HepG2 (cell line): Measurements from ENCODE around the gene CLPTM1L. TPM values are rescaled to one million over a fixed set of nuclear protein-coding genes. Genes with fewer than 3 reads are reported as not detected.

Source experiments
- ATAC-seq: fragments of 200-7000 bp; cut with Tn5 transposase; 3 replicates; pipeline ENCODE4 v1.9.1; 2020; ENCODE audit warnings: mild to moderate bottlenecking, moderate library complexity
- BruUV-seq: library from RNA; stranded (reverse); fragments of 400-500 nt; replicated peaks from 2 replicates; lab custom pipeline; 2021; lab: Mats Ljungman, UMichigan
- CTCF ChIA-PET: fragments of 300-600 bp; formaldehyde crosslinking; extraction: SDS; loops from one replicate; lab custom pipeline; 2021; ENCODE audit warnings: low total read pairs, inconsistent platforms, low intra/inter-chr PET ratio; lab: Yijun Ruan, JAX
- POLR2A ChIA-PET: fragments of 350-600 bp; sonication (Branson Sonifier 250); formaldehyde crosslinking; loops from one replicate; lab custom pipeline; 2020; ENCODE audit warnings: antibody characterized with exemption, inconsistent platforms; lab: Yijun Ruan, JAX
- DNase-seq: peaks from one replicate; pipeline ENCODE4 v3.0.0-alpha.2; 2015; ENCODE audit warnings: low spot score
- FAIRE-seq: peaks from 3 replicates; lab custom pipeline; 2011; peaks lifted over from hg19 to GRCh38; lab: Jason Lieb, UNC
- H2AFZ ChIP-seq: one replicate; pipeline ENCODE4 v1.6.1; 2011; ENCODE audit warnings: low read length, inconsistent platforms
- H3K27ac ChIP-seq: fragments of 300-600 bp; 3 replicates; pipeline ENCODE4 v1.8.0; 2011; ENCODE audit warnings: mixed run types, mild to moderate bottlenecking, mixed read lengths, low read length, inconsistent platforms; ENCODE audit not compliant: insufficient read depth; ENCODE audit errors: extremely low read length
- H3K27me3 ChIP-seq, 2 experiments: fragments of 200-600 bp in 1 of 2; 2 replicates in 1 of 2; 3 replicates in 1 of 2; pipeline versions ENCODE4 v1.6.0 to v1.8.0; 2011; ENCODE audit warnings: low read length in 2 of 2, mild to moderate bottlenecking in 2 of 2, moderate library complexity in 2 of 2, inconsistent platforms in 1 of 2; ENCODE audit not compliant: insufficient read depth in 2 of 2, control insufficient read depth in 1 of 2
- H3K36me3 ChIP-seq, 2 experiments: fragments of 200-600 bp in 1 of 2; replicated peaks in 1 of 2; 2 replicates in 1 of 2; 3 replicates in 1 of 2; pipeline versions ENCODE4 v1.5.1 to v1.8.0; 2011; ENCODE audit warnings: low read length in 2 of 2, inconsistent platforms in 1 of 2; ENCODE audit not compliant: insufficient read depth in 2 of 2, control insufficient read depth in 1 of 2
- H3K4me1 ChIP-seq: 2 replicates; pipeline ENCODE4 v1.5.1; 2012; ENCODE audit warnings: low read length, inconsistent platforms; ENCODE audit not compliant: insufficient read depth
- H3K4me2 ChIP-seq: 2 replicates; pipeline ENCODE4 v1.6.0; 2011; ENCODE audit warnings: low read depth, low read length, inconsistent platforms
- H3K4me3 ChIP-seq, 3 experiments: fragments of 200-600 bp in 1 of 3; sonication (generic), shearing (Covaris generic) in 1 of 3; replicated peaks in 1 of 3; 2 replicates each; pipeline ENCODE4 v1.5.1; 2011 to 2016; ENCODE audit warnings: low read length in 3 of 3, inconsistent platforms in 2 of 3, low read depth in 2 of 3, mild to moderate bottlenecking in 2 of 3, control low read depth in 1 of 3, mixed read lengths in 1 of 3; ENCODE audit not compliant: insufficient read depth in 1 of 3
- H3K79me2 ChIP-seq: one replicate; pipeline ENCODE4 v1.6.1; 2011; ENCODE audit warnings: low read length, inconsistent platforms; ENCODE audit not compliant: insufficient read depth
- H3K9ac ChIP-seq: 2 replicates; pipeline ENCODE4 v1.6.0; 2011; ENCODE audit warnings: mild to moderate bottlenecking, low read depth, low read length, inconsistent platforms; ENCODE audit not compliant: insufficient read depth
- H3K9me3 ChIP-seq: 2 replicates; pipeline ENCODE4 v1.5.1; 2012; ENCODE audit warnings: mild to moderate bottlenecking, low read length
- H4K20me1 ChIP-seq: 2 replicates; pipeline ENCODE4 v1.6.0; 2011; ENCODE audit warnings: inconsistent platforms, mild to moderate bottlenecking, low read length, moderate library complexity; ENCODE audit not compliant: insufficient read depth
- ELF1 ChIP-seq: sonication (generic); formaldehyde crosslinking; IDR thresholded peaks from 2 replicates; pipeline ENCODE4 v1.4.0; 2020; ENCODE audit warnings: missing genetic modification reagents
- FOSL1 ChIP-seq: sonication (generic); formaldehyde crosslinking; IDR thresholded peaks from 2 replicates; pipeline ENCODE4 v1.9.0; 2021; ENCODE audit warnings: missing genetic modification reagents, borderline replicate concordance
- HCFC1 ChIP-seq: fragments of 150-350 bp; IDR thresholded peaks from 2 replicates; pipeline ENCODE4 v1.6.1; 2014; ENCODE audit warnings: low read depth, low read length
- ISL2 ChIP-seq: sonication (generic); formaldehyde crosslinking; IDR thresholded peaks from 2 replicates; pipeline ENCODE4 v1.5.0; 2020; ENCODE audit warnings: missing genetic modification reagents
- KLF12 ChIP-seq: sonication (generic); formaldehyde crosslinking; IDR thresholded peaks from 2 replicates; pipeline ENCODE4 v1.4.0; 2020; ENCODE audit warnings: missing genetic modification reagents, borderline replicate concordance
- PBX2 ChIP-seq: IDR thresholded peaks from 2 replicates; pipeline ENCODE4 v1.6.1; 2016; ENCODE audit warnings: control low read depth
- RAD21 ChIP-seq: fragments of 450-650 bp; formaldehyde crosslinking; IDR thresholded peaks from 2 replicates; pipeline ENCODE4 v1.5.0; 2020; ENCODE audit warnings: mild to moderate bottlenecking
- RFX3 ChIP-seq: IDR thresholded peaks from 2 replicates; pipeline ENCODE4 v1.6.1; 2016; ENCODE audit warnings: missing biosample characterization, missing genetic modification reagents
- ZNF24 ChIP-seq: fragments of 450-650 bp; IDR thresholded peaks from 2 replicates; pipeline ENCODE4 v1.6.1; 2017; ENCODE audit warnings: antibody characterized with exemption, mild to moderate bottlenecking
- ZNF879 ChIP-seq: sonication (generic); formaldehyde crosslinking; IDR thresholded peaks from 2 replicates; pipeline ENCODE4 v1.8.1; 2023; ENCODE audit warnings: missing genetic modification reagents
- ZSCAN22 ChIP-seq: sonication (generic); formaldehyde crosslinking; IDR thresholded peaks from 2 replicates; pipeline ENCODE4 v1.4.0; 2020; ENCODE audit warnings: mild to moderate bottlenecking, missing genetic modification reagents
- WGBS: methylation state at CpG from one replicate; pipeline ENCODE4 v1.1.6; 2017; ENCODE audit warnings: low lambda C conversion rate; 5-methylcytosine and 5-hydroxymethylcytosine counted together
- in situ Hi-C: cut with HindIII; loops from 2 replicates; pipeline ENCODE4 v1.10.0; 2017; ENCODE audit warnings: low pct_unique_long_range_greater_than_20kb; ENCODE audit not compliant: extremely low pct_ligation_motif_present
- intact Hi-C: fragments of 100-400 bp; cut with micrococcal nuclease; formaldehyde crosslinking; loops from one replicate; pipeline ENCODE4 v1.10.0; 2022; ENCODE audit not compliant: unreplicated experiment
- polyA plus RNA-seq, 8 experiments: library from polyadenylated mRNA; depleted of rRNA in 3 of 8; stranded (reverse) in 7 of 8; unstranded in 1 of 8; fragments of >200 nt; fragmentation: Illumina TruSeq in 4 of 8; extraction: Trizol in 4 of 8; gene quantifications; 2 replicates each; pipeline versions ENCODE4 v1.2.1 to v1.2.3, GENCODE V29; 2011 to 2016; ENCODE audit warnings: low read depth in 4 of 8, missing spikeins in 1 of 8, mixed read lengths in 1 of 8; ENCODE audit not compliant: insufficient read depth in 1 of 8
- total RNA-seq, 5 experiments: library from RNA; depleted of rRNA; stranded (reverse); fragments of >200 nt; fragmentation: Illumina TruSeq; extraction: Trizol; gene quantifications; 2 replicates each; pipeline ENCODE4 v1.2.3, GENCODE V29; 2016; ENCODE audit warnings: low read depth in 1 of 5
- TF ChIP-seq, protein P1 (sequence below): IDR thresholded peaks from 2 replicates; pipeline ENCODE4 v1.6.1; 2016; ENCODE audit warnings: missing genetic modification reagents, missing compliant biosample characterization
- TF ChIP-seq, protein P2 (sequence below): sonication (generic); formaldehyde crosslinking; IDR thresholded peaks from 2 replicates; pipeline ENCODE4 v1.5.1; 2020; ENCODE audit warnings: missing genetic modification reagents, mild to moderate bottlenecking, borderline replicate concordance

The CLPTM1L gene
- total and polyA plus RNA-seq, 2 of the 13 experiments (the other 11 are each of a cell fraction or from before 2014, with no cell fraction given), result 80.3 to 124 TPM

- Histone ChIP-seq H4K20me1 (no peaks in the 10 kb centered on the region), H3K4me1 (no peaks in the 10 kb centered on the region), H3K9me3 (no peaks in the 10 kb centered on the region), H3K4me3 (no peak overlapping the region), H3K9ac (no peak overlapping the region), H3K27me3 (peaks cover 1 to 35% of the 10 kb centered on the region in 2 experiments), H3K36me3 (no peaks in the 10 kb centered on the region), H3K4me2 (no peak overlapping the region), H3K79me2 (no peaks in the 10 kb centered on the region), H2AFZ (no peak overlapping the region), H3K27ac (no peak overlapping the region)
- in situ Hi-C loops (no loop called here), intact Hi-C loops (no loop called here)
- FAIRE-seq (no peak), DNase-seq (no peak), ATAC-seq (no peak)
- BruUV-seq, result no TSS peak
- TF ChIP-seq KLF12 (CRISPR knock-in tag) (no peak), FOSL1 (no peak)
- TF ChIP-seq, protein P1, sequence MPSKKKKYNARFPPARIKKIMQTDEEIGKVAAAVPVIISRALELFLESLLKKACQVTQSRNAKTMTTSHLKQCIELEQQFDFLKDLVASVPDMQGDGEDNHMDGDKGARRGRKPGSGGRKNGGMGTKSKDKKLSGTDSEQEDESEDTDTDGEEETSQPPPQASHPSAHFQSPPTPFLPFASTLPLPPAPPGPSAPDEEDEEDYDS (CRISPR knock-in tag), result no peak
- TF ChIP-seq, protein P2, sequence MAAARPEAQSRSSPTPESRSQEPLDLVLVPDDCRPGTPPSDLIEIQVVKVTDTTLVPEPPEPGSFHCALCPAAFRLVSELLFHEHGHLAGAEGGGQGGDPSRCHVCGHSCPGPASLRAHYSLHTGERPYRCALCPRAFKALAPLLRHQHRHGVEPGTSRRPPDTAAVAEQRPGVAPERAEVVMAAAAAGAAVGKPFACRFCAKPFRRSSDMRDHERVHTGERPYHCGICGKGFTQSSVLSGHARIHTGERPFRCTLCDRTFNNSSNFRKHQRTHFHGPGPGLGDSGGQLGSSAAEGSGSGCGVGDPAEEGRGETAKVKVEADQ (CRISPR knock-in tag), result no peak
- 5% methylated on average over 2 of the region's 2 CpGs for WGBS
- CTCF ChIA-PET, result no interaction called here
- POLR2A ChIA-PET, result no interaction called here
These were observed 40.9 kb downstream of the CLPTM1L start for GRCh38 chr5:1304033-1304432.

DNA sequence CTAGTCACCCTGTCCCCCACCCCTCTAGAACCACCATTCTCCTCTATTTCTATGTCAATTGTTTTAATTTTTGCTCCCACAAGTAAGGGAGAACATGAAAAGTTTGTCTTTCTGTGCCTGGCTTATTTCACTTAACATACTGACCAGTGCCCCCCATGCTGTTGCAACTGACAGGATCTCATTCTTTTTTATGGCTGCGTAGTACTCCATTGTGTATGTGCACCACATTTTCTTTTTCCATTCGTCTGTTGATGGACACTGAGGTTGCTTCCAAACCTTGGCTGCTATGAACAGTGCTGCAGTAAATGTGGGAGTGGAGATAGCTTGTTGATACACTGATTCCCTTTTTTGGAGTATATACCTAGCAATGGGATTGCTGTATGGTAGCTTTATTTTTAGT is 42.6 kb downstream of the CLPTM1L start:
- no peak overlapping the region for H3K4me3 ChIP-seq
- ChIA-PET POLR2A (no interaction called here), CTCF (no interaction called here)
- intact Hi-C loops, result no loop called here
- no peaks in the 10 kb centered on the region for H4K20me1 ChIP-seq
- H3K4me2 ChIP-seq, result no peak overlapping the region
- no peak overlapping the region for H2AFZ ChIP-seq
- ATAC-seq, result no peak
- peaks cover 5 to 42% of the 10 kb centered on the region in 2 experiments for H3K27me3 ChIP-seq
- no peak overlapping the region for H3K9ac ChIP-seq
- no peaks in the 10 kb centered on the region for H3K9me3 ChIP-seq
- H3K27ac ChIP-seq, result no peak overlapping the region
- DNase-seq, result no peak
- TF ChIP-seq ZNF24 (no peak), RAD21 (no peak), ZNF879 (CRISPR knock-in tag) (no peak), RFX3 (CRISPR knock-in tag) (no peak), HCFC1 (no peak), PBX2 (CRISPR knock-in tag) (no peak), ELF1 (no peak), ISL2 (CRISPR knock-in tag) (no peak), ZSCAN22 (CRISPR knock-in tag) (no peak)
- H3K79me2 ChIP-seq, result no peaks in the 10 kb centered on the region
- H3K4me1 ChIP-seq, result no peaks in the 10 kb centered on the region
- no peaks in the 10 kb centered on the region for H3K36me3 ChIP-seq
- BruUV-seq, result no TSS peak
- 49% methylated on average over 2 of the region's 2 CpGs for WGBS
- FAIRE-seq, result no peak
- in situ Hi-C loops, result no loop called here
